HCT116 (cell line): ENCODE measurements around the gene VWA7. TPM values are rescaled to one million over a fixed set of nuclear protein-coding genes. Genes with fewer than 3 reads are reported as not detected.

ENCODE experiments used
- ATAC-seq: fragments of 200-7000 bp; cut with Tn5 transposase; 2 replicates; pipeline ENCODE4 v1.9.1; 2020; ENCODE audit warnings: mild to moderate bottlenecking, moderate library complexity
- BruUV-seq: library from RNA; stranded (reverse); fragments of 400-500 nt; replicated peaks from 2 replicates; lab custom pipeline; 2021; lab: Mats Ljungman, UMichigan
- CTCF ChIA-PET: fragments of 300-600 bp; sonication (Branson Sonifier 250); formaldehyde crosslinking; loops from one replicate; lab custom pipeline; 2021; ENCODE audit warnings: antibody characterized with exemption; lab: Charles Lee
- POLR2A ChIA-PET: fragments of 300-600, 350-600 bp; sonication (Branson Sonifier 250); formaldehyde crosslinking; loops from one replicate; lab custom pipeline; 2021; ENCODE audit warnings: antibody characterized with exemption; lab: Charles Lee
- RAD21 ChIA-PET, 2 experiments: fragments of 300-600 bp; sonication (Branson Sonifier 250); formaldehyde crosslinking; loops; one replicate each; lab custom pipeline; 2023; ENCODE audit warnings: low total read pairs in 2 of 2; ENCODE audit not compliant: uncharacterized antibody in 2 of 2, unreplicated experiment in 2 of 2, low non-redundant PET in 1 of 2; lab: Charles Lee
- DNase-seq: peaks from one replicate; pipeline ENCODE4 v3.0.0-alpha.2; 2010; ENCODE audit warnings: low read depth, low spot score
- H2AFZ ChIP-seq: fragments of 200-600 bp; shearing (Covaris generic), sonication (generic); 2 replicates; pipeline ENCODE4 v1.6.1; 2017; ENCODE audit warnings: low read depth, mixed run types, mixed read lengths, antibody characterized with exemption, low read length; ENCODE audit not compliant: poor library complexity, severe bottlenecking
- H3K27ac ChIP-seq: 2 replicates; pipeline ENCODE4 v1.5.1; 2012; ENCODE audit warnings: low read depth, low read length
- H3K27me3 ChIP-seq: fragments of 200-600 bp; sonication (generic); 2 replicates; pipeline ENCODE4 v1.6.1; 2016; ENCODE audit warnings: mixed run types, low read length, mixed read lengths; ENCODE audit not compliant: insufficient read depth
- H3K36me3 ChIP-seq, 2 experiments: fragments of 200-500 bp in 1 of 2; fragments of 200-600 bp in 1 of 2; sonication (Bioruptor generic) in 1 of 2; sonication (generic) in 1 of 2; 2 replicates each; pipeline versions ENCODE4 v1.5.1 to v1.6.1; 2014 to 2016; ENCODE audit warnings: low read length in 2 of 2, inconsistent platforms in 1 of 2, mixed read lengths in 1 of 2, mixed run types in 1 of 2; ENCODE audit not compliant: insufficient read depth in 2 of 2, control insufficient read depth in 1 of 2
- H3K4me1 ChIP-seq, 2 experiments: fragments of 200-600 bp in 1 of 2; sonication (generic) in 1 of 2; 2 replicates each; pipeline versions ENCODE4 v1.5.1 to v1.6.1; 2012 to 2017; ENCODE audit warnings: low read length in 2 of 2, inconsistent platforms in 1 of 2, mild to moderate bottlenecking in 1 of 2, mixed read lengths in 1 of 2, mixed run types in 1 of 2, moderate library complexity in 1 of 2; ENCODE audit not compliant: insufficient read depth in 2 of 2, control insufficient read depth in 1 of 2
- H3K4me2 ChIP-seq: fragments of 200-600 bp; sonication (generic); 2 replicates; pipeline ENCODE4 v1.6.1; 2017; ENCODE audit warnings: mixed run types, low read length, mixed read lengths
- H3K4me3 ChIP-seq, 2 experiments: fragments of 200-600 bp in 1 of 2; sonication (generic) in 1 of 2; replicated peaks in 1 of 2; 2 replicates each; pipeline ENCODE4 v1.5.1; 2011 to 2016; ENCODE audit warnings: low read length in 2 of 2, control low read depth in 1 of 2, low read depth in 1 of 2, mild to moderate bottlenecking in 1 of 2, mixed read lengths in 1 of 2, mixed run types in 1 of 2
- H3K79me2 ChIP-seq: fragments of 200-600 bp; sonication (generic); 2 replicates; pipeline ENCODE4 v1.6.1; 2017; ENCODE audit warnings: mild to moderate bottlenecking, mixed run types, low read length, moderate library complexity, mixed read lengths; ENCODE audit not compliant: insufficient read depth
- H3K9ac ChIP-seq: fragments of 200-600 bp; sonication (generic); 2 replicates; pipeline ENCODE4 v1.6.1; 2016; ENCODE audit warnings: low read length, mixed read lengths
- H3K9me2 ChIP-seq: fragments of 200-600 bp; sonication (generic), shearing (Covaris generic); 2 replicates; pipeline ENCODE4 v1.6.1; 2017; ENCODE audit warnings: mixed run types, mild to moderate bottlenecking, moderate library complexity; ENCODE audit not compliant: insufficient read depth
- H3K9me3 ChIP-seq, 2 experiments: fragments of 200-500 bp in 1 of 2; fragments of 200-600 bp in 1 of 2; sonication (Bioruptor generic) in 1 of 2; sonication (generic) in 1 of 2; 2 replicates each; pipeline ENCODE4 v1.6.1; 2014 to 2017; ENCODE audit warnings: low read length in 2 of 2, mixed read lengths in 2 of 2, inconsistent platforms in 1 of 2, low read depth in 1 of 2, mild to moderate bottlenecking in 1 of 2, mixed run types in 1 of 2, moderate library complexity in 1 of 2; ENCODE audit not compliant: control insufficient read depth in 1 of 2, insufficient read depth in 1 of 2
- H4K20me1 ChIP-seq: fragments of 200-600 bp; sonication (generic), shearing (Covaris generic); 2 replicates; pipeline ENCODE4 v1.6.1; 2017; ENCODE audit warnings: mixed run types, mild to moderate bottlenecking, moderate library complexity; ENCODE audit not compliant: insufficient read depth
- ATF3 ChIP-seq: IDR thresholded peaks from 2 replicates; pipeline ENCODE4 v1.6.1; 2012
- EGR1 ChIP-seq: IDR thresholded peaks from 2 replicates; pipeline ENCODE4 v1.6.1; 2012; ENCODE audit warnings: low read depth
- EZH2phosphoT487 ChIP-seq: fragments of 200-600 bp; IDR thresholded peaks from 2 replicates; pipeline ENCODE4 v1.6.1; 2018; ENCODE audit warnings: antibody characterized with exemption, borderline replicate concordance
- JUND ChIP-seq: IDR thresholded peaks from 2 replicates; pipeline ENCODE4 v1.6.1; 2012
- MAX ChIP-seq: IDR thresholded peaks from 2 replicates; pipeline ENCODE4 v1.6.1; 2012
- SIN3A ChIP-seq: IDR thresholded peaks from 2 replicates; pipeline ENCODE4 v1.6.1; 2012; ENCODE audit warnings: low read depth
- SRF ChIP-seq: IDR thresholded peaks from 2 replicates; pipeline ENCODE4 v1.6.1; 2012; ENCODE audit warnings: low read depth
- TCF7L2 ChIP-seq: IDR thresholded peaks from 2 replicates; pipeline ENCODE4 v1.7.0; 2011; ENCODE audit warnings: borderline replicate concordance, inconsistent platforms; ENCODE audit not compliant: insufficient read depth, insufficient read length; ENCODE audit errors: extremely low read depth
- intact Hi-C: fragments of 100-400 bp; cut with micrococcal nuclease; formaldehyde crosslinking; loops from 2 replicates; pipeline ENCODE4 v1.10.0; 2022
- total RNA-seq: library from RNA; stranded (reverse); gene quantifications from one replicate; pipeline ENCODE4 v1.2.1, GENCODE V29; 2021; ENCODE audit not compliant: unreplicated experiment
- TF ChIP-seq, protein P1 (sequence below), 3 experiments: fragments of 200-600 bp in 1 of 3; sonication (generic) in 1 of 3; IDR thresholded peaks in 2 of 3; conservative IDR thresholded peaks in 1 of 3; 2 replicates each; pipeline ENCODE4 v1.5.1; 2012 to 2017; ENCODE audit warnings: low read depth in 2 of 3, low read length in 2 of 3, antibody characterized with exemption in 1 of 3, borderline replicate concordance in 1 of 3, control low read depth in 1 of 3, mild to moderate bottlenecking in 1 of 3, mixed read lengths in 1 of 3, mixed run types in 1 of 3, moderate library complexity in 1 of 3; ENCODE audit not compliant: insufficient read depth in 1 of 3
- TF ChIP-seq, protein P2 (sequence below): IDR thresholded peaks from 2 replicates; pipeline ENCODE4 v1.6.1; 2012; ENCODE audit warnings: low read depth

The VWA7 gene
- total RNA-seq, 1 experiment from 2014 or later, result 14.6 TPM

DNA sequence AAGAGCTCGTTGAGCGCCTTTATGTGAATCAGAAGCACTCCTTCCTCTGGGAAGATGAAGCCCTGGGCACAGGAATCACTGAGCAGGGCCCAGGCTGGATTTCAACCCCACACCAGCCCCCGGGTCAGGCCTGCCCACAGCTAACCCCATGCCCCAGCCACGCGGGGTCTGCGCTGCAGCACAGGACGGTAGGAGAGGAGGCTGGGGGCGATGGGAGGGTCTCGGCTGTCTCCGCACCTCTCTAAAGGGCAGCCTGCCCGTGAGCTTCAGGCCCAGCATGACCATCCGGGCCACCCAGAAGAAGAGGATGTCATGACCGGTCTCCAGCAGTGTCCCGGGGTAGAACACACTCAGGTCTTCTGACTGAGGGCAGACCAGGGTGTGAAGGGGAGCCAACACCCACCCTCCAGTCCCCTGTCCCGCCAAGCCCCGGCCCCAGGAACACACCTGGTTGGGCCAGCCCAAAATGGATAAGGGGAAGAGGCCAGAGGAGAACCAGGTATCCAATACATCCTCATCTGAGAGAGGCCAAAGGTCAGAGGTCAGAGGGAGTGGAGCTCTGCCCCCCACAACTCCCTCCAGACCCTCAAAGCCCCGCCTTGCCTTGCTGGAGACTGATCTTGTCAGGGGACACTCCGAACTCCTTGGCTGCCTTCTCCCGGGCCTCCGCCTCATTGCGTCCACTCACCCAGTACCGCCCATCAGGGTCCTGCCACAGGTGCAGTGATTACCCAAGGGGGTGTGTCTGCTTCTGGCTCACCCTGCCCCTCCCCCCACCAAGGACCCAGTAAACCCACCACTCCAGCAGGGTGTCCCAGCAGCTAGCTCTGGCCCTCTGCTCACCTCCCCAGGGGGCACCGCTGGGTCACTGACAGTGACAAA is 4.4 kb upstream of the VWA7 start:
- intact Hi-C loops, result no loop called here
- Histone ChIP-seq H2AFZ (no peak overlapping the region), H3K9me2 (no peaks in the 10 kb centered on the region), H3K27ac (no peak overlapping the region; the same call in 1 of the 2 replicates), H3K9me3 (no peaks in the 10 kb centered on the region), H3K79me2 (peaks cover 5% of the 10 kb centered on the region; the same call in 1 of the 2 replicates), H3K9ac (no peak overlapping the region), H3K4me1 (peaks cover 15 to 21% of the 10 kb centered on the region in 2 experiments), H3K36me3 (peaks cover 31 to 57% of the 10 kb centered on the region in 2 experiments), H4K20me1 (no peaks in the 10 kb centered on the region), H3K4me3 (no peak overlapping the region), H3K4me2 (no peak overlapping the region), H3K27me3 (no peaks in the 10 kb centered on the region)
- ChIA-PET RAD21 (no interaction called here), POLR2A (no interaction called here), CTCF (no interaction called here)
- DNase-seq (no peak), ATAC-seq (no peak)
- no TSS peak for BruUV-seq
- no peak for TF ChIP-seq SRF
- TF ChIP-seq MAX, result no peak
- no peak for TF ChIP-seq EGR1
- TF ChIP-seq, protein P1, sequence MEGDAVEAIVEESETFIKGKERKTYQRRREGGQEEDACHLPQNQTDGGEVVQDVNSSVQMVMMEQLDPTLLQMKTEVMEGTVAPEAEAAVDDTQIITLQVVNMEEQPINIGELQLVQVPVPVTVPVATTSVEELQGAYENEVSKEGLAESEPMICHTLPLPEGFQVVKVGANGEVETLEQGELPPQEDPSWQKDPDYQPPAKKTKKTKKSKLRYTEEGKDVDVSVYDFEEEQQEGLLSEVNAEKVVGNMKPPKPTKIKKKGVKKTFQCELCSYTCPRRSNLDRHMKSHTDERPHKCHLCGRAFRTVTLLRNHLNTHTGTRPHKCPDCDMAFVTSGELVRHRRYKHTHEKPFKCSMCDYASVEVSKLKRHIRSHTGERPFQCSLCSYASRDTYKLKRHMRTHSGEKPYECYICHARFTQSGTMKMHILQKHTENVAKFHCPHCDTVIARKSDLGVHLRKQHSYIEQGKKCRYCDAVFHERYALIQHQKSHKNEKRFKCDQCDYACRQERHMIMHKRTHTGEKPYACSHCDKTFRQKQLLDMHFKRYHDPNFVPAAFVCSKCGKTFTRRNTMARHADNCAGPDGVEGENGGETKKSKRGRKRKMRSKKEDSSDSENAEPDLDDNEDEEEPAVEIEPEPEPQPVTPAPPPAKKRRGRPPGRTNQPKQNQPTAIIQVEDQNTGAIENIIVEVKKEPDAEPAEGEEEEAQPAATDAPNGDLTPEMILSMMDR (IDR thresholded peaks at IDR 0.05 in 2 of 3, conservative IDR thresholded peaks at IDR 0.05 in 1 of 3; ENCODE audit: borderline replicate concordance in 1 of 3, insufficient read depth in 1 of 3, low read depth in 2 of 3, low read length in 2 of 3), result no peak
- TF ChIP-seq, protein P2, sequence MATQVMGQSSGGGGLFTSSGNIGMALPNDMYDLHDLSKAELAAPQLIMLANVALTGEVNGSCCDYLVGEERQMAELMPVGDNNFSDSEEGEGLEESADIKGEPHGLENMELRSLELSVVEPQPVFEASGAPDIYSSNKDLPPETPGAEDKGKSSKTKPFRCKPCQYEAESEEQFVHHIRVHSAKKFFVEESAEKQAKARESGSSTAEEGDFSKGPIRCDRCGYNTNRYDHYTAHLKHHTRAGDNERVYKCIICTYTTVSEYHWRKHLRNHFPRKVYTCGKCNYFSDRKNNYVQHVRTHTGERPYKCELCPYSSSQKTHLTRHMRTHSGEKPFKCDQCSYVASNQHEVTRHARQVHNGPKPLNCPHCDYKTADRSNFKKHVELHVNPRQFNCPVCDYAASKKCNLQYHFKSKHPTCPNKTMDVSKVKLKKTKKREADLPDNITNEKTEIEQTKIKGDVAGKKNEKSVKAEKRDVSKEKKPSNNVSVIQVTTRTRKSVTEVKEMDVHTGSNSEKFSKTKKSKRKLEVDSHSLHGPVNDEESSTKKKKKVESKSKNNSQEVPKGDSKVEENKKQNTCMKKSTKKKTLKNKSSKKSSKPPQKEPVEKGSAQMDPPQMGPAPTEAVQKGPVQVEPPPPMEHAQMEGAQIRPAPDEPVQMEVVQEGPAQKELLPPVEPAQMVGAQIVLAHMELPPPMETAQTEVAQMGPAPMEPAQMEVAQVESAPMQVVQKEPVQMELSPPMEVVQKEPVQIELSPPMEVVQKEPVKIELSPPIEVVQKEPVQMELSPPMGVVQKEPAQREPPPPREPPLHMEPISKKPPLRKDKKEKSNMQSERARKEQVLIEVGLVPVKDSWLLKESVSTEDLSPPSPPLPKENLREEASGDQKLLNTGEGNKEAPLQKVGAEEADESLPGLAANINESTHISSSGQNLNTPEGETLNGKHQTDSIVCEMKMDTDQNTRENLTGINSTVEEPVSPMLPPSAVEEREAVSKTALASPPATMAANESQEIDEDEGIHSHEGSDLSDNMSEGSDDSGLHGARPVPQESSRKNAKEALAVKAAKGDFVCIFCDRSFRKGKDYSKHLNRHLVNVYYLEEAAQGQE, result no peak
- no peak for TF ChIP-seq SIN3A
- no peak for TF ChIP-seq ATF3
- no peak for TF ChIP-seq TCF7L2
- no peak for TF ChIP-seq EZH2phosphoT487
- no peak for TF ChIP-seq JUND
